Gastroesophageal sphincter (tissue), 4 donors: ENCODE data around the gene CHST9. TPM values are rescaled to one million over a fixed set of nuclear protein-coding genes. Genes with fewer than 3 reads are reported as not detected.

Experiments
- ATAC-seq: fragments of 150-250 bp; one replicate; pipeline ENCODE4 v1.9.1; 2016; ENCODE audit warnings: mild to moderate bottlenecking, moderate library complexity
- H3K27ac ChIP-seq, 4 donors: fragments of 200-600 bp; sonication (generic) in 3 of 4; 1 replicate in 3 of 4; 2 replicates in 1 of 4; pipeline ENCODE4 v1.5.1; 2016 to 2019
- H3K27me3 ChIP-seq: fragments of 200-600 bp; sonication (generic); one replicate; pipeline ENCODE4 v1.5.1; 2019
- H3K36me3 ChIP-seq, 2 donors: fragments of 200-600 bp; sonication (generic); one replicate each; pipeline ENCODE4 v1.5.1; 2019; ENCODE audit warnings: control low read depth in 1 of 2
- H3K4me1 ChIP-seq, 3 donors: fragments of 200-600 bp; sonication (generic); 1 replicate in 2 of 3; 2 replicates in 1 of 3; pipeline ENCODE4 v1.5.1; 2016 to 2019; ENCODE audit warnings: control low read depth in 2 of 3
- H3K4me3 ChIP-seq, 2 donors: fragments of 200-600 bp; sonication (generic); one replicate each; pipeline ENCODE4 v1.5.1; 2019; ENCODE audit warnings: mild to moderate bottlenecking in 1 of 2, moderate library complexity in 1 of 2
- H3K9me3 ChIP-seq, 3 donors: fragments of 200-600 bp; sonication (generic); one replicate each; pipeline ENCODE4 v1.5.1; 2017 to 2019; ENCODE audit warnings: control low read depth in 2 of 3
- CTCF ChIP-seq, 4 experiments: fragments of 200-600 bp in 2 of 4; fragments of 450-650 bp in 2 of 4; sonication (generic) in 1 of 4; IDR thresholded peaks; one replicate each; pipeline ENCODE4 v1.5.1; 2017 to 2019; ENCODE audit warnings: antibody characterized with exemption in 4 of 4, mild to moderate bottlenecking in 2 of 4, moderate library complexity in 2 of 4
- EP300 ChIP-seq: sonication (generic); formaldehyde crosslinking; IDR thresholded peaks from one replicate; pipeline ENCODE4 v1.6.1; 2017; ENCODE audit warnings: antibody characterized with exemption, mild to moderate bottlenecking
- POLR2A ChIP-seq, 2 donors: fragments of 450-650 bp; IDR thresholded peaks; one replicate each; pipeline ENCODE4 v1.6.1; 2017; ENCODE audit warnings: antibody characterized with exemption in 2 of 2, mild to moderate bottlenecking in 2 of 2, moderate library complexity in 1 of 2
- POLR2AphosphoS5 ChIP-seq: sonication (generic); formaldehyde crosslinking; IDR thresholded peaks from one replicate; pipeline ENCODE4 v1.6.1; 2017; ENCODE audit warnings: antibody characterized with exemption
- WGBS, 2 donors: methylation state at CpG; one replicate each; pipeline ENCODE4 v1.1.5; 2018; ENCODE audit warnings: low coverage in 1 of 2; 5-methylcytosine and 5-hydroxymethylcytosine counted together
- total RNA-seq, 4 donors: library from RNA; depleted of rRNA; stranded (reverse); fragments of >200 nt; gene quantifications; one replicate each; pipeline ENCODE4 v1.1.0, GENCODE V29; 2016

CHST9 gene
- total RNA-seq, 4 donors from 2014 or later: 0.62 to 7.2 (median 0.95) TPM

- peaks cover 0 to 6% (median 0%) of the 10 kb centered on the region in 3 donors for H3K9me3 ChIP-seq
- peaks cover 0 to 8% (median 0%) of the 10 kb centered on the region in 3 donors for H3K4me1 ChIP-seq
- H3K4me3 ChIP-seq: no peak overlapping the region
- TF ChIP-seq POLR2A (IDR thresholded peaks at IDR 0.05): no peak
- TF ChIP-seq EP300: no peak
- no peaks in the 10 kb centered on the region for H3K36me3 ChIP-seq
- ATAC-seq: no peak
- no peak overlapping the region for H3K27ac ChIP-seq
- H3K27me3 ChIP-seq: no peaks in the 10 kb centered on the region
- WGBS, 2 donors: 19 to 55% methylated on average over 2 of the region's 2 CpGs
Measured at GRCh38 chr18:26919201-26919600, 265.9 kb downstream of the CHST9 start.

GRCh38 chr18:26911840-26912239, 273.3 kb downstream of the CHST9 start:
- Histone ChIP-seq H3K4me1 (peaks cover 0 to 16% (median 0%) of the 10 kb centered on the region in 3 donors), H3K9me3 (no peaks in the 10 kb centered on the region), H3K4me3 (no peak overlapping the region), H3K36me3 (no peaks in the 10 kb centered on the region), H3K27ac (no peak overlapping the region), H3K27me3 (no peaks in the 10 kb centered on the region)
- TF ChIP-seq POLR2AphosphoS5 (no peak), POLR2A (IDR thresholded peaks at IDR 0.05) (no peak), CTCF (IDR thresholded peaks at IDR 0.05) (no peak)
- WGBS, 2 donors: 37 to 65% methylated on average over 4 of the region's 4 CpGs
- ATAC-seq: no peak

DNA sequence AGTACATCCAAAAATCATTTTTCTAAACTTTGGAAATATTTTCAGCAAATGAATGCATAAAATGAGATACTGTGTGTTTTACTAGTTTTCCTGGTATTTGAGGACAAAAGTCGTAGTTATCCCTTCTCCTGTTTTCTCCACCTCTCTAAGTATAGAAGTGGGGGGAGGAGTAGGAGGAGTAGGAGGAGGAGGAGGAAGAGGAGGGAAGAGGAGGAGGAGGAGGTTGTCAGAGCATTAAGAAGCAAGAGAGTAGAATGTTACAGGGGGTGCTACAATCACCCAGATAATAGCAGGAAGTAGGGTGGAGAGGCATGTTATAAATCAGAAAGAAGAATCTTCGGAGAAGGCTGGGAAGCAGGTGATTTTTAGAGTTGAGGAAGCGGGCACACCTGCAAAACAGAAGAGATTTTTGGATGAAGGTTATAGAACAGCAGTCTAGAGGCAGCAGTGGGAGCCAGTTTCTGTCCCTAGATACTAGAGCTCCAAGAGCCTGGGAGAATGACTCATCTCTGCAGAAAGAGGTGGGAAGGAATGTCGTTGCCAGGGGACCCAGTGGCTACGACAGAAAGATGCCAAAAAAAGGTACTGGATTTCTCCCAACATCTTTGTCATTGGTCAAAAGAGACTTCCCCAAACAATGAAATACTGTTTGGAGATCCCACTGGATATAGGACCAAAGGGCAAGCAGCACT, 275.4 kb downstream of the CHST9 start:
- H3K9me3 ChIP-seq: no peaks in the 10 kb centered on the region
- no peaks in the 10 kb centered on the region for H3K36me3 ChIP-seq
- ATAC-seq: no peak
- H3K27ac ChIP-seq: no peak overlapping the region
- 39 to 44% methylated on average over 4 to 5 of the region's 5 CpGs for WGBS, 2 donors
- no peaks in the 10 kb centered on the region for H3K27me3 ChIP-seq
- H3K4me3 ChIP-seq: no peak overlapping the region
- peaks cover 0 to 16% (median 0%) of the 10 kb centered on the region in 3 donors for H3K4me1 ChIP-seq
- TF ChIP-seq EP300: no peak
- no peak for TF ChIP-seq CTCF (IDR thresholded peaks at IDR 0.05)
- TF ChIP-seq POLR2A (IDR thresholded peaks at IDR 0.05): no peak
- no peak for TF ChIP-seq POLR2AphosphoS5

DNA sequence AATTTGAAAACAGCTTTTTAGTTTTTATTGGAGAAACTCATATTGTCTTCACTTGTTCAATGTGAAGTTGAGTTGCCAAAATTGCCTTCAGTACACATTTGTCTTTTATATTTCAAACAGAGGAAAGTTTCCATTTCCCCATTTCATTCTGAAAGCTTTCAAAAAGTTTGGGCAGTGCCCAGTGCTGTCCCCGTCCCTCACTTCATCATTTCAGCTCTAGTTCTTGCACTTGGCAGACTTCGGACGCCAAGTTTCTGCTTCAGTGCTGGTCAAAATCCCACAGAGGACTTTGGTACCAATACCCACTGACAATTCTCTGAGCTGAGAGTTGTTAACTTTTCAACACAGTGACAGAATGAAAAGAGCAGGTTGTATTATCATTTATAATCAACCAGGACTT, 276.2 kb downstream of the CHST9 start:
- ATAC-seq: no peak
- H3K27ac ChIP-seq: no peak overlapping the region
- no peak overlapping the region for H3K4me3 ChIP-seq
- 23 to 33% methylated on average over 3 of the region's 3 CpGs for WGBS, 2 donors
- H3K27me3 ChIP-seq: no peaks in the 10 kb centered on the region
- H3K36me3 ChIP-seq: no peaks in the 10 kb centered on the region
- H3K9me3 ChIP-seq: no peaks in the 10 kb centered on the region
- no peak for TF ChIP-seq CTCF (IDR thresholded peaks at IDR 0.05)
- TF ChIP-seq POLR2A (IDR thresholded peaks at IDR 0.05): no peak
- TF ChIP-seq POLR2AphosphoS5: no peak
- TF ChIP-seq EP300: no peak
- H3K4me1 ChIP-seq: peaks cover 0 to 16% (median 0%) of the 10 kb centered on the region in 3 donors

DNA sequence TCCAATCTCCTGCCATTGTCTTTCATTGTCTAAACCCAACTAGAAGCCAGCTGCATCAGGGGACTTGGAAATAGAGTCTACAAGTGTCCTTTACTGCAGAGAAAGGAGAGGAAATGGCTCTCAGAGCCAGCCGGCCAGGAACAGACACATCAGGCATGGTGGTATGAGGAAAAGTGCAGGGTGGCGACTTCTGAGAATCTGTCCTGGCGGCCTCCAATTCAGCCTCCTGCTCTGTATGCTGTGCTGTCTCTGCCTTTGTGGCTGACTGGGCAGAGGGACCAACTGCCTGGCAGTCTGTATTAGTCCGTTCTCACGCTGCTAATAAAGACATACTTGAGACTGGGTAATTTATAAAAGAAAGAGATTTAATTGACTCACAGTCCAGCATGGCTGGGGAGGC, 282.8 kb downstream of the CHST9 start:
- 85 to 86% methylated on average over 3 to 5 of the region's 5 CpGs for WGBS, 2 donors
- Histone ChIP-seq H3K4me3 (no peak overlapping the region), H3K4me1 (no peaks in the 10 kb centered on the region), H3K9me3 (no peaks in the 10 kb centered on the region), H3K36me3 (no peaks in the 10 kb centered on the region), H3K27ac (no peak overlapping the region), H3K27me3 (no peaks in the 10 kb centered on the region)
- no peak for TF ChIP-seq EP300
- TF ChIP-seq POLR2AphosphoS5: no peak
- TF ChIP-seq CTCF (IDR thresholded peaks at IDR 0.05): no peak
- TF ChIP-seq POLR2A (IDR thresholded peaks at IDR 0.05): no peak
- ATAC-seq: no peak
